GM19043 (cell line): ENCODE data around the gene IDH3G.

Experiments
- ATAC-seq: cut with Tn5 transposase; IDR thresholded peaks from one replicate; pipeline ENCODE4 v1.9.1; 2021; ENCODE audit warnings: low read depth; ENCODE audit not compliant: unreplicated experiment

The IDH3G gene

GRCh38 chrX:153774576-153775292 is 19.4 kb downstream of the IDH3G start:
- ATAC-seq, result no peak

- no peak for ATAC-seq
These were observed 20.2 kb downstream of the IDH3G start for GRCh38 chrX:153773741-153774575.

GRCh38 chrX:153773218-153773611 is 21.0 kb downstream of the IDH3G start:
- ATAC-seq, result no peak

- ATAC-seq, result no peak
These were observed 21.6 kb downstream of the IDH3G start for GRCh38 chrX:153772316-153773217.

GRCh38 chrX:153771415-153772315 is 22.5 kb downstream of the IDH3G start:
- ATAC-seq, result no peak

GRCh38 chrX:153770601-153771414 is 23.4 kb downstream of the IDH3G start:
- ATAC-seq, result no peak

- no peak for ATAC-seq
These were observed 24.1 kb downstream of the IDH3G start for GRCh38 chrX:153769865-153770600.

- no peak for ATAC-seq
These were observed 24.9 kb downstream of the IDH3G start for GRCh38 chrX:153769158-153769864.

- ATAC-seq, result no peak
These were observed 25.6 kb downstream of the IDH3G start for GRCh38 chrX:153768311-153769157.

GRCh38 chrX:153767674-153768055 is 26.5 kb downstream of the IDH3G start:
- ATAC-seq, result no peak

GRCh38 chrX:153766871-153767673 is 27.1 kb downstream of the IDH3G start:
- ATAC-seq, result no peak

- ATAC-seq, result no peak
These were observed 27.9 kb downstream of the IDH3G start for GRCh38 chrX:153766098-153766817.

GRCh38 chrX:153765138-153766079 is 28.8 kb downstream of the IDH3G start:
- no peak for ATAC-seq

GRCh38 chrX:153764786-153765137 is 29.4 kb downstream of the IDH3G start:
- ATAC-seq, result no peak
